M059J (cell line): ENCODE results near the gene NID2. TPM values are rescaled to one million over a fixed set of nuclear protein-coding genes. Genes with fewer than 3 reads are reported as not detected.

Source experiments
- DNase-seq: peaks from one replicate; pipeline ENCODE4 v3.0.0-alpha.2; 2012; ENCODE audit warnings: low read depth
- total RNA-seq: library from RNA; depleted of rRNA; stranded (reverse); fragments of >200 nt; shearing (Covaris generic); gene quantifications from 2 replicates; pipeline ENCODE4 v1.2.3, GENCODE V29; 2014; rRNA removed

Gene NID2
- total RNA-seq, 1 experiment from 2014 or later = 69.9 TPM

DNA sequence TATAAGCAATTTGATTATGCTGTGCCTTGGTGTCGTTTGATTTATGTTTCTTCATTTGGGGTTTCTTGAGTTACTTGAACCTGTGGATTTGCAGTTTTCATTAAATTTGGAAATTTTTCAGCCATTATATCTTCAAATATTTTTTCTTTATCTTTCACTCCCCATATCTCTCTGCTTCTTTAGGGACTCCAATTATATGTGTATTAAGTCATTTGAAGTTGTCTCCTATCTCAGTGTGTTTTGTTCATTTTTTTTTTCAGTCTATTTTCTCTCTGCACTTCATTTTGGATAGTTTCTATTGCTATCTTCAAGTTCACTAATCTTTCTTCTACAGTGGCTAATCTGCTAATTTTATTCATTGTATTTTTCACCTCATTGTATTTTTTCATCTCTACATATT is 108.9 kb downstream of the NID2 start:
- DNase-seq = no peak

- DNase-seq = peak; percentile 79
These were observed 110.9 kb downstream of the NID2 start for GRCh38 chr14:51957950-51958349.

Other genes starting within 250 kb of the NID2 start
- 13.9 and 14.7 TPM in 2 replicates for gene GNG2, start 208.4 kb downstream of the NID2 start, total RNA-seq
- gene RTRAF, start 79.5 kb downstream of the NID2 start, total RNA-seq = 146 and 189 TPM in 2 replicates
- not detected in 2 replicates for gene PTGDR, start 198.6 kb upstream of the NID2 start, total RNA-seq
- gene PTGER2, start 245.3 kb upstream of the NID2 start, total RNA-seq = 0.54 and 0.71 TPM in 2 replicates